Pancreas (tissue), 10 donors: ENCODE measurements around the gene TRNP1. TPM values are rescaled to one million over a fixed set of nuclear protein-coding genes. Genes with fewer than 3 reads are reported as not detected.

Experiments used
- ATAC-seq, 4 donors: fragments of 200-7000 bp; cut with Tn5 transposase; one replicate each; pipeline versions ENCODE4 v1.8.0 to v1.9.1; 2020; ENCODE audit warnings: mild to moderate bottlenecking in 4 of 4, moderate library complexity in 4 of 4
- DNase-seq, 6 donors: peaks; one replicate each; pipeline ENCODE4 v3.0.0-alpha.2; 2020
- FAIRE-seq: peaks from 2 replicates; lab custom pipeline; 2012; peaks lifted over from hg19 to GRCh38; lab: Jason Lieb, UNC
- H3K27ac ChIP-seq, 4 donors: fragments of 200-600 bp; sonication (generic); 1 replicate in 3 of 4; 2 replicates in 1 of 4; pipeline versions ENCODE4 v1.5.0 to v1.8.0; 2020
- H3K27me3 ChIP-seq, 4 donors: fragments of 200-600 bp; one replicate each; pipeline ENCODE4 v1.8.0; 2021
- H3K36me3 ChIP-seq, 3 donors: fragments of 200-600 bp; sonication (generic) in 1 of 3; one replicate each; pipeline versions ENCODE4 v1.5.0 to v1.8.0; 2020 to 2021
- H3K4me1 ChIP-seq, 3 donors: fragments of 200-600 bp; one replicate each; pipeline ENCODE4 v1.8.0; 2021
- H3K4me3 ChIP-seq, 4 donors: fragments of 200-600 bp; sonication (generic) in 2 of 4; one replicate each; pipeline versions ENCODE4 v1.5.0 to v1.8.0; 2020 to 2021
- H3K9me3 ChIP-seq, 4 donors: fragments of 200-600 bp; one replicate each; pipeline ENCODE4 v1.8.0; 2021
- CTCF ChIP-seq, 4 donors: fragments of 200-600 bp; sonication (generic) in 3 of 4; IDR thresholded peaks; one replicate each; pipeline versions ENCODE4 v1.5.0 to v1.8.0; 2021; ENCODE audit warnings: antibody characterized with exemption in 4 of 4
- WGBS, 2 donors: extraction: QIAGEN DNeasy Blood & Tissue Kit; methylation state at CpG; one replicate each; pipeline ENCODE4 v1.1.7; 2013; 5-methylcytosine and 5-hydroxymethylcytosine counted together
- intact Hi-C, 3 donors: fragments of 100-400 bp; cut with DNase I; formaldehyde crosslinking; loops; one replicate each; pipeline versions ENCODE4 v1.11.1 to v1.14.2; 2022
- polyA plus RNA-seq, 2 donors: library from polyadenylated mRNA; stranded (reverse); fragments of 200-250 nt; gene quantifications; one replicate each; pipeline ENCODE4 v1.2.3, GENCODE V29; 2013
- total RNA-seq, 6 donors: library from RNA; stranded (reverse); fragmentation: NEBNext Ultra II Directional in 4 of 6; extraction: Animal tissue kit (Norgen Biotek cat#: 25700) in 4 of 6; gene quantifications; one replicate each; pipeline versions ENCODE4 v1.2.1 to v1.2.4, GENCODE V29; 2021 to 2023
- donor health status: healthy with polysubstance abuse.
- donor health status: DM: no; HTN: no; CAD: no; lungs with moderate emphysema.
- donor health status: DM: no; HTN: no; CAD: no.
- donor health status: control.
- donor health status: control.
- donor health status: Bipolar disorder and iron deficiency.
- donor health status: DM: yes; HTN: yes; CAD: no.
- donor health status: DM: no; HTN: no; CAD: no.
- donor health status: DM: no; HTN: no; CAD: no.
- donor health status: DM: yes; HTN: yes; CAD: no.

TRNP1 gene
- total and polyA plus RNA-seq, 8 donors = 10.4 to 48.2 (median 26.9) TPM

DNA sequence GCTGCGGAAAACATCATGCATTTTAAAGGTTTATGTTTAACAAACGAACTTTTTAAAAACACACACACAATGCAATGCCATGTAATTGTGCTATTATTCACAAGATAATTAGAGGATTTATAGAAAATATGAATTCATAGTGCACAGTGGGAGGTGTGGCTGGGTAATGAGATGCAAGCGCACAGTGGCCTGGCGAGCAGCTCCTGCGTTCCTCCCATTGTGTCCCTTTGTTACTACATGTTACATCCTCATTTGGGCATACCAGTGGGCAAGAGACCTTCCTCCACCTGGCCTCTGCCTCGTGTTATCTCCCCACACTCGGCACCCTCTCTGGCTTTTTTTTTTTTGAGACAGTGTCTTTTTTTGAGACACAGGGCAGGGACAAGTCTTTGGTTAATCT is 49.2 kb downstream of the TRNP1 start:
- FAIRE-seq = no peak
- 66 to 82% methylated on average over 7 of the region's 7 CpGs for WGBS, 2 donors
- TF ChIP-seq CTCF (IDR thresholded peaks at IDR 0.05) = no peak
- Histone ChIP-seq H3K27me3 (no peaks in the 10 kb centered on the region), H3K9me3 (no peaks in the 10 kb centered on the region), H3K36me3 (no peaks in the 10 kb centered on the region), H3K27ac (no peak overlapping the region), H3K4me3 (no peak overlapping the region), H3K4me1 (peaks cover 0 to 3% (median 0%) of the 10 kb centered on the region in 3 donors)
- no peak for DNase-seq
- intact Hi-C loops = loop anchor here in 1 of 3 donors (5.0 kb wide), 1 partner anchor 55 kb away; no protein-coding TSS in a partner anchor
- no peak for ATAC-seq

- TF ChIP-seq CTCF (IDR thresholded peaks at IDR 0.05) = peak; percentile 98 to 99 (median 98)
- intact Hi-C loops = loop anchor here in 2 of 3 donors (5.0 kb wide), 2 partner anchors 48 to 53 kb away; no protein-coding TSS in a partner anchor
- ATAC-seq (peak; percentile 94 to 98 (median 96)), DNase-seq (peak; percentile 73 to 99 (median 92)), FAIRE-seq (no peak)
- H3K4me1 ChIP-seq = peaks cover 0 to 3% (median 0%) of the 10 kb centered on the region in 3 donors
- 8 to 13% methylated on average over 12 of the region's 12 CpGs for WGBS, 2 donors
- no peaks in the 10 kb centered on the region for H3K36me3 ChIP-seq
- peak overlapping the region in 1 of 4 donors; percentile 10 for H3K4me3 ChIP-seq
- no peak overlapping the region for H3K27ac ChIP-seq
- no peaks in the 10 kb centered on the region for H3K9me3 ChIP-seq
- no peaks in the 10 kb centered on the region for H3K27me3 ChIP-seq
These were observed 51.2 kb downstream of the TRNP1 start for GRCh38 chr1:27044613-27045151.

- no peaks in the 10 kb centered on the region for H3K9me3 ChIP-seq
- no peak overlapping the region for H3K27ac ChIP-seq
- 14 to 20% methylated on average over 17 of the region's 17 CpGs for WGBS, 2 donors
- H3K4me1 ChIP-seq = peaks cover 0 to 3% (median 0%) of the 10 kb centered on the region in 3 donors
- ATAC-seq (peak; percentile 77 to 85 (median 80)), DNase-seq (peak in 4 of 6 donors; percentile 33 to 85 (median 66)), FAIRE-seq (no peak)
- TF ChIP-seq CTCF (IDR thresholded peaks at IDR 0.05) = peak; percentile 78 to 90 (median 84)
- no peaks in the 10 kb centered on the region for H3K36me3 ChIP-seq
- no peaks in the 10 kb centered on the region for H3K27me3 ChIP-seq
- intact Hi-C loops = loop anchor here in 1 of 3 donors (5.0 kb wide), 1 partner anchor 46 kb away; no protein-coding TSS in a partner anchor
- no peak overlapping the region for H3K4me3 ChIP-seq
These were observed 52.6 kb downstream of the TRNP1 start for GRCh38 chr1:27045973-27046558.

DNA sequence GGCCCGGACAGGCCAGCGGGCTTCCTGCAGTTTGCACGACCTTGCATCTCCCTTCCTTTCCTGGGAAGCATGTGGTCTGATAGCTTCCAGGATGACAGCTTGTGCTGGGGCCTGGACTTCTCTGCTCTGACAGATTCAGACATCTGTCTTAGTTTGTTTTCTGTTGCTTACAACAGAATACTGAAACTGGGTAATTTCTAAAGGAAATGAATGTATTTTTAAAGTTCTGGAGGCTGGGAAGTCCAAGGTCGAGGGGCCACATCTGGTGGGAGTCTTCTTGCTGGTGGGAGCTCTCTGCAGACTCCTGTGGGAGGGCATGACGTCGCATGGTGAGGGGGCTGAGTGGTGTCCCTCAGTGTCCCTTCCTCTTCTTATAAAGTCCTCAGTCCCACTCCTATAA is 54.4 kb downstream of the TRNP1 start:
- no peak for FAIRE-seq
- DNase-seq = no peak
- Histone ChIP-seq H3K9me3 (no peaks in the 10 kb centered on the region), H3K27ac (no peak overlapping the region), H3K4me3 (no peak overlapping the region), H3K27me3 (no peaks in the 10 kb centered on the region), H3K4me1 (peaks cover 0 to 3% (median 0%) of the 10 kb centered on the region in 3 donors), H3K36me3 (no peaks in the 10 kb centered on the region)
- TF ChIP-seq CTCF (IDR thresholded peaks at IDR 0.05) = no peak
- 69 to 71% methylated on average over 6 of the region's 6 CpGs for WGBS, 2 donors
- intact Hi-C loops = loop anchor here in 1 of 3 donors (5.0 kb wide), 1 partner anchor 44 kb away; no protein-coding TSS in a partner anchor
- no peak for ATAC-seq
